Measurements from ENCODE around the gene LMF2.

The LMF2 gene

DNA sequence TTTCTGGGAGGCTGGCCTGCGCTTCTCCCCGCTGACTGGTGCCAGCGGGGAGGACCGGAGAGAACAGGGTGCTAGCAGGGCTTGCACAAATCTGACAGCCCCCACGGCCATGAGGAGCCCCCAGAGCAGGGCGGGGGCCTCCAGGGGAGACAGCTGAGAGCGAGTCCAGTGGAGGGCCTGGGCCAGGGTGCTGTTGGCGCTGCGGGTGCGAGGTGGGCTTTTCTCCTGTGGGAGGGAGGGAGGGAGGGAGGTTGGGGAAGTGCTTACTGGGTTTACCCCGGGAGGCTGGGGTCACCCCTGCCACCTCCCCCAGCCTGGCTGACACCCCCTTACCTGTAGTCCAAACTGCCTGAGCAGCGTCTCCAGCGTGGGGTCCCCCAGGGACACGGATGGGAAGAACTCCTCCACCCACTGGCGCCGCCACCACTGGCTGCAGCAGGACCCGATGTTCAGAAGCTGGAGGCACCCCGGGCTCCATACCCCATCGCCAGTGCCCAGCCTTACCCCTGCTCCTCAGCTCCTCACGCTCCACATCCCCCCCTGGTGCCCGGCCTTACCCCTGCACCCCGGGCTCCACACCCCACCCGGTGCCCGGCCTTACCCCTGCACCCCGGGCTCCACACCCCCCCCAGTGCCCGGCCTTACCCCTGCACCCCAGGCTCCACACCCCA lies 3.9 kb downstream of the LMF2 start:
- no peak for DNase-seq (ENCODE audit: low spot score)

DNA sequence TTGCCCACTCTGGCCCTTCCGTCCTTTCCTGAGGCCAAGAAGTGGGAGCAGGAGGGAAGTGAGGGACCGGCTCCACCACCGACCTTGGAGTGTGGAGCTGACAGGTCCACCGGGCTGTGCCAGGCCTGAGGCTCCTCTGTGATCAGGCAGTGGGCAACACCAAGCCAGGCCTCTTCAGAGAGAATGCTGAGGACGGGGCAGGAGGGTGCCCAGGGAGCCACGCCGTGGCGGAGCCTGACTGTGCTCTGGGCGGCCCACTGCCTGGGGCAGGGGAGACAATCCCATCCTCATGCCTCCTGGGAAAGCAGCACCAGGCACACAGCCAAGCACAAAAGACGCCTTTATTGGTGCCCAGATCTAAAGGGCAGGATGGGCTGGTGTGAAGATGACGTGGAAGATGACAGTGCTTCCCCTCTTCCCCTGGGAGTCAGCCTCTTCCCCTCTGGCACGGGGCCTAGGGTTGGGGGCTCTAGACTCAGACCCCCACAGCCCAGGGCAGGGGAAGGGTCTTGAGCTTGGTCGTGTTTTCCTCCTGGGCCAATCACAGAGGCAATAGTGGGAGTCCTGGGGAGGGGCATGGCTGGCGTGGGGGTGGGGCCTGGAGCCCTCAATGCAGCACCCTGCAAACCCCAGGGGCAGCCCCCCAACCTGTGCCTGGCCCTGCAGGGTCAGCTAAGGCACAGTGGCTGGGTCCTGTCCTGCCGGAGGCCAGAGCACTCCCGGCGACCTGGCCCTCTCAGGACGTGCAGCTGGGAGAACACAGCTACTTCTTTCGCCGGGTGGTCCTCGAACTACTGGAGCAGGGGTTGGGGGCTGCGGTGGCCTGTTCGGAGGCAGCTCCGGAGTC lies 4.7 kb downstream of the LMF2 start:
- DNase-seq (ENCODE audit: low spot score): no peak

DNA sequence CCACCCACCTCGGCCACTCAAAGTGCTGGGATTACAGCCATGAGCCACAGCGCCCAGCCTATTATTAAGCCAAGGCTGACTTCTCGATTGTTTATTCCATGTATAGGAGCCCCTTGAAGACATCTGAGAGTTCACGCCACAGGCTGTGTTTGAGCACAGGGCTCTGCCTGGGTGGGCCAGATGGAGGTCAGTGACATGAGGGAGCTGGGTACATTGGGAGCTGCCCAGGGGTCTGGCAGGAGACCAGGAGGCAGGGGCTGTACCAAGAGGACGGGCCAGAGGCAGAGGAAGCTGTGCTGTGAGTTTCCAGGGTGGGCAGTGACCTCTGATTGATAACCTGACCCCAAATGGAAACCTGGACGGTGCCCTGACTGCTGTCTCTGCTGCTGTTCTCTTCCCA lies 5.4 kb downstream of the LMF2 start:
- DNase-seq (ENCODE audit: low spot score): no peak

DNA sequence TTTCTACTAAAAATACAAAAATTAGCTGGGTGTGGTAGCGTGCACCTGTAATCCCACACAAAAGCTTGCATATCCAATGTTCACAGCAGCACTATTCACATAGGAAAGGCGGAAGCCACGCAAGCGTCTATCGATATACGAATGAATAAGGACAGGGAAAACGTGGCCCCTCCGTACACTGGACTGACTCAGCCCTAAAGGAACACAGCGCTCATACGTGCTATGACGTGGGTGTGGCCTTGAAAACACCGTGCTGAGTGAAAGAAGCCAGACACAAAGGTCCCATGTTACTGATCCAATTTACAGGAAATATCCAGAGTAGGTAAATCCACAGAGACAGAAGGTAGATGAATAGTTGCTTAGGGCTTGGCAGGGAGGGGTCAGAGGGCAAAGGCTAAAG lies 7.0 kb downstream of the LMF2 start:
- no peak for DNase-seq (ENCODE audit: low spot score)

DNA sequence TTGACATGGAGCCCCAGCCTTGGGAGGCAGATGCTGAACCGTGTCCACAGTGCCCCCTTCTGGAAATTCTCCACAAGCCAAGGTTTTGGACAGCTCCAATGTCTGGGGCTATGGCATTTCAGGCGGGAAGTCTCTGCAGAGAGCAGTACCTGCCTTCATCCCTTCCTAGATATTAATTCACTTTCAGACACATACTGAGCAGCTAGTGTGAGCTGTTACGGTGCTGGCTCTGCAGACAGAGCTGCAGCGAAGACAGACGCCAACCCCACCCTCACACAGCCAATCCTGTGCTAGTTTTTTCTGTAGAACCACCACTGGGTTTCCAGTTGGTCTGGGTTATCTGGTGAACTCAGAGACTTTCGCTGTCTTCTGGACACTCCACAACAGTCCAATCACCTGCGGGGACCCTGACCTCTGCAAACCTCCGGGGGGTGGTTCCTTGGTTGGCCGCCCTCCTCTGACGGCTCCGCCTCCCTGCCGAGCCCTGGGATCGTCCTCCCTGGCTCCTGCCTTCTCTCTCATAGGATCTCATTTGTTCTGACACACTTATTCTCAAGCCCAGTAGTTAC lies 9.1 kb downstream of the LMF2 start:
- DNase-seq (ENCODE audit: low spot score): peak; percentile 30

DNA sequence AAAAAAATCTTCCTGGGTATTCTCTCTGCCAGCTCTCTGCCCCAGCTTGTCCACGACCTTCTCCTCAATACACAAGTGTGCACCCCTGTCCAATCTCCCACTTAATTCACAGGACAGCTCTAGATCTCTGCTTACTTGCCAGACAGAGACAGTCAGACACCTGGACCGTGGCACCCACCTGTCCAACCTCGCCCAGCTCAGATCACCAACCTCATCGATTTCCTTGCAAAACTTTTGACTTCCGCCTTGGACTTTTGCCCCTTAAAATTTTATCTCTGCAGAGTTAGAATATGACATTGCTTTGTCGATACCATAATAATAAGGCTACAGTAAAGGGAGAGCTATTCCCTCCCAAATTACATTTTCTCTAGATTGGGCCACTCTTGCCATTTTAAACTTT lies 10.4 kb downstream of the LMF2 start:
- DNase-seq (ENCODE audit: low spot score): no peak

DNA sequence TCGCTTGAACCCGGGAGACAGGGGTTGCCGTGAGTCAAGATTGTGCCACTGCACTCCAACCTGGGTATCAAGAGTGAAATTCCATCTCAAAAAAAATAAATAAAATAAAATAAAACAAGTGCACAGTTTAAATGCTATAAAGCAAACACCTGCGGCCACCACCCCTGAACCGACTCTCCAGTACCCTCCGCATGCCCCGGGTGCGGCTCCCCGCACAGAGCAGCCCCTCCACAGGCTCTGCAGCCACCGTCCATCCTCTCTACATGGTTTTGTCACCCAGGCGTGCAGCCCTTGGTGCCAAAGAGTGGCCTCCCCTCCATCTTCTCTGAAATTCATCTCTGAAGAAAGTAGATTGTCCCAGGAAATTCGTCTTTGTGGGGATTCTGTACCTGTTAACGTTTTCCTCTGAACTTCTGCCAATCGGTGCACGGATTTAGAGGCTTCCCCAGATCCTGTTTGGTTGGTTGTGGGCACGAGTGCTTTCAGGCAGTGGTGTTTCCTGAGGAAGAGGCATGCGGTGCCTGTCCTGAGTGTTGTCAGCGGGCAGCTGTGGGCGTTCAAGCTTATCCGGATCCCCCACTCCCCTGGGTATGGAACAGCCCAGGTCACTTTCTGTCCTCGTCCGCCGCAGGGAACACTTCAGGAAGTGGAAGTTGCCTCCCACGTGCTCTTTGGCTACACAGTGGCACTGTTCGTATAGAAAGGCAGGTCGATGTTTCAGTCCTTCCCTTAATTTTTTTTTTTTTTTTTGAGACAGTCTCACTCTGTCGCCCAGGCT lies 16.8 kb downstream of the LMF2 start:
- DNase-seq (ENCODE audit: low spot score): no peak

DNA sequence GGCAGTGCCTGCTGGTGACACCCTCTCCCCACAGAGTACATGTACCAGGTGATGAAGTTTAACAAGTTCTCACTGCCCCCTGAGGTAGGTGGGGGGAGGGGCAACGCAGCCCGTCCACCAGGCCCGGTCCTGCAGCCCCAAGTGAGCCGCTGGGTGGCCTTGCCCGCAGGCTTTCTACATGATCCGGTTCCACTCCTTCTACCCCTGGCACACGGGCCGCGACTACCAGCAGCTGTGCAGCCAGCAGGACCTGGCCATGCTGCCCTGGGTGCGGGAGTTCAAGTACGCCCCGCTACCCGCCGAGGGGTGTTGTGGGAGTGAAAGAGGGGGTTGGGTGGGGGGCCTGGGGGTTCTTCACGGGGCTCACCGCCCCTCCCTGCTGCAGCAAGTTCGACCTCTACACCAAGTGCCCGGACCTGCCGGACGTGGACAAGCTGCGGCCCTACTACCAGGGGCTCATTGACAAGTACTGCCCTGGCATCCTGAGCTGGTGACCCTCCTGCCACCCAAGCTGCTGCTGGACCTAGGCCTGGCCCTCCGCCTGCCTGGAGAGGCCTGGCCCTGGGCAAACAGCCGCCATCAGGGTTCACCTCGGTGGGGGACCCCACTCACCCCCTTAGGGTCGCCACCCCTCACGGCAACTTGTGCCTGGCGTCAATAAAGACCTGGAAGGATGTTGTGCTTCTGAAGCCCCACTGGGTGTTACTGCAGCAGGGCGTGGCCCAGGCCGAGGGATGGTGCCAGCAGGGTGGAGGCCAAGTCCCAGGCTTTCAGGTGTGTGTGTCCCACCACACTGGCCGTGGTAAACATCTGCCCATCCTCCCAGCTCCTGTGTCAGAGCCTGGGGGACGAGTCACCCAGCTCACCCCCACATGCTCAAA lies 17.9 kb downstream of the LMF2 start:
- DNase-seq (ENCODE audit: low spot score): no peak

DNA sequence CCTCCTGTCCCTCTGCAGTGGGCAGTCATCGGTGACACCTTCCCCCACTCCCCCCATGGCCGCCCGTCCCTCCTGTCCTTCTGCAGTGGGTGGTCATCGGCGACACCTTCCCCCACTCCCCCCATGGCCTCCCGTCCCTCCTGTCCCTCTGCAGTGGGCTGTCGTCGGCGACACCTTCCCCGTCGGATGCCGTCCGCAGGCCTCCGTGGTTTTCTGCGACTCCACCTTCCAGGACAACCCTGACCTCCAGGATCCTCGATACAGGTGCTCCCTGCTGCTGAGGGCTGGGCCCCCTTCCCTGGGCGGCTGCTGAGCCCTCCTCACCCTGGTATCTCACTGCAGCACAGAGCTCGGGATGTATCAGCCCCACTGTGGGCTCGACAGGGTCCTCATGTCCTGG lies 18.6 kb downstream of the LMF2 start:
- no peak for DNase-seq (ENCODE audit: low spot score)

DNA sequence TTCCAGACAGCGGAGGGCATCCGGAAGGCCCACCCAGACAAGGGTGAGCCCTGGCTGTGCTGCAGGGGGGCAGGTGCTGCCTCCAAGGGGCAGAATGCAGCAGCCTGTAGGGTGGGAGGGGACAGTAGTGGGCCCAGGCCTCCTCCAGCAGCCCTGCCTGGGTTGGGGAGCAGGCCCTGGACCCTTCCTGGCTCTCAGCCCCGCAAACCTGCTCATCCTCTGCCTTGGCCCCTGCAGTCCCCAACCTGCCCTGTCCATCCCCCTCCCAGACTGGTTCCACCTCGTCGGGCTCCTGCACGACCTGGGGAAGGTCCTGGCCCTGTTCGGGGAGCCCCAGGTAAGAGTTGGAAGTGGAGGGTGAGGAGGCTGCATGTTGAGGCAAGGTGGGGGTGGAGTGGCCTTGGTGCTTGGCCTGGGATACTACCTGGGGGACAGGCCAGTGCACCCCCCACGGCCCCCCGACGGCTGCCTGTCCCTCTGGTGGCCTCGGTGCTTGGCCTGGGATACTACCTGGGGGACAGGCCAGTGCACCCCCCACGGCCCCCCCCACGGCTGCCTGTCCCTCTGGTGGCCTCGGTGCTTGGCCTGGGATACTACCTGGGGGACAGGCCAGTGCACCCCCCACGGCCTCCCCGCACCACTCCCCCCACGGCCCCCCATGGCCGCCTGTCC lies 19.4 kb downstream of the LMF2 start:
- DNase-seq (ENCODE audit: low spot score): no peak

DNA sequence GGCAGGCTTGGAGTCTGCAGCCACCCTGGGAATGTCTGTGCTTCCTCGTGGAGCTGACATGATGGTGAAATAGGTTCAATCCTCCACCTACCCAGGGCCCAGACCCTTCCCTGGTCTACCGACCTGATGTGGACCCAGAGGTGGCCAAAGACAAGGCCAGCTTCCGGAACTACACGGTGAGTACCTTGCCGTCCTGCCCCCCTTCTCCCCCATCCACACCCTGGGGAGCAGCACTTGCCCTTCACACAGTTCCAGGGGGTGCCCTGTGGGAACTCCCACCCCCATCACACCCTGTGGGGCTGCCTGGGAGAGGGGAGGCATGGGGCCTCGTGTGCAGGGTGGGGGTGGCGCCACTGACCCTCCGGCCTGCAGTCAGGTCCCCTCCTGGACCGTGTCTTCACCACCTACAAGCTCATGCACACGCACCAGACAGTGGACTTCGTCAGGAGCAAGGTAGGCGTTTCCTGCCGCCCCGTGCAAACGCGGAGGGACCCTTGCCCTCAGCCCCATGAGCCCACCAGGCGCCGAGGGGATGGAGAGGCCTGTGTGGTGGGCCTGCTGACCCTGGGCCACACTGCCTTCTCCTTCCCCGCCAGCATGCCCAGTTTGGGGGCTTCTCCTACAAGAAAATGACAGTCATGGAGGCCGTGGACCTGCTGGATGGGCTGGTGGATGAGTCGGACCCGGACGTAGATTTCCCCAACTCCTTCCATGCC lies 20.1 kb downstream of the LMF2 start:
- no peak for DNase-seq (ENCODE audit: low spot score)

DNA sequence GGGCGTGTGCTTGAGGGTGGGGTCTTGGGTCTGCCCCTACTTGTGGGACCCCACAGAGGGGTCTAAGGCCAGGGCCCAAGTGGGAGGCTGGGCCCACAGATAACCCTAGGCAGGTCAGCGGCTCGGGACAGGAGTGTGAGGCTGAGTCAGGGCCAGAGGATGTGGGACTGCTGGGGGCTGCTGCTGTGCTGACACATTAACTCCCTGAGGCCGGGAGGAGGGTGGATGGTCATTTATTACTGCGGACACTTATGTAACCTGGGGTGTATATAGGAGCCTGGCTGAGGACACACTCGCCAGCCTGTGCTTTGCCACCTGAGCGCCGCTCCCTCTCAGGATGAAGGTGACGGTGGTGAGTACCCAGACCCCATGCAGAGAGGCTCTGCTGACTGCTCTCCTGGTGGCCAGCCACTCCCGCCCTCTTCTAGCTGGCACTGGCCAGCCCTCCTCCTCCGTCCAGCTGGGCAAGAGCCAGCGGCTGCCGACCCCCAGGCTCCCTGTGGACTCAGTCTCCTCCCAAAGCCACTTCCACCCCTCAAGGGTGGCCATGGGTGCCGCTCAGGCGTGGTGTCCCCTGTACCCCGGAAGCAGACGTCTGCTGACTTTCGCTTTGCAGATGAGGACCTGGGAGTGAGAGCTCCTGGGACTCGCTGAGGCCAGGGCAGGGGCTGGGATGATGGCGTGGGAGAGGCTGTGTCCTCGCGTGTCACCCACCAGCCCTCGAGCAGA lies 20.8 kb downstream of the LMF2 start, which contains the start of gene MIOX:
TSS of gene MIOX (plus strand) at position 299 of the 729 bp plus-strand sequence. CDS start at position 338, 39 bp downstream.
- DNase-seq (ENCODE audit: low spot score): no peak

DNA sequence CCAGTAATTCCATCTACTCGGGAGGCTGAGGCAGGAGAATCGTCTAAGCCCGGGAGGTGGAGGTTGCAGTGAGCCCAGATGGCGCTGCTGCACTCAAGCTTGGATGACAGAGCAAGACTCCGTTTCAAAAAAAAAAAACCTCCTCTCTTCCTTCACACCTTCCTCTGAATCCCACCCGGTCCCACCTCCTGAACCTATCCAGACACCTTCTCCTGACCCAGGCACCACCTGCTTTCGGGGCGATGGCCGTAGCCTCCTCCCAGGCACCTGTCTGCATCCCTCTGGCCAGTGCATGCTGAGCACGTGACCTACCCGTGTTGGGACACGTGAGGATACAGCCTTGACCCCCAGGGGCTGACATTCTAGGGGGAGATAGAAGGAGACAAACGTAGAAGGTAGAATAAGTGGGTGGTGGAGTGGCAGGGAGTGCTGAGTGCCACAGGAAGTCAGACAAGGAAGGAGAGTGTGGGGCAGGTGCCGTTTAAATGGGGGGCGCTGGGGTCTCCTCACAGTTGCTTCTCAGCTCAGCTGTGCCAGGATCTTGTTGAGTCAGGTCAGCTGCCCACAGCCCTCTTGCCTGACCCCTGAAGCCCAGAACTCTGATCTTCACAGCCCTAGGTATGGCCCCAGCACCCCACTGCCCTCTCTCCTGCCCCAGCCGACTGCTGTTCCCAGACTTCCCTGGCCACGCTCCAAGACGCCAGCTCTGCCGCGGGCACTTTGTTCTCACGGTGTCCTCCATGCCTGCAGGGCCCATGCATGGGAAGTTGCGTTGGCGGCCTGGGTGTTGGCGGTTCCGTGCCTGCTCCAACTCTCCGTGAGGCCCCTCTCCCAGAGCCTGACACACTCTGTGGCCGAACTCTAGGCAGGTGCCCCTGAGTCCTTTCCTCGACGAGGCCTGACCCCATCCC lies 22.0 kb downstream of the LMF2 start:
- no peak for DNase-seq (ENCODE audit: low spot score)

DNA sequence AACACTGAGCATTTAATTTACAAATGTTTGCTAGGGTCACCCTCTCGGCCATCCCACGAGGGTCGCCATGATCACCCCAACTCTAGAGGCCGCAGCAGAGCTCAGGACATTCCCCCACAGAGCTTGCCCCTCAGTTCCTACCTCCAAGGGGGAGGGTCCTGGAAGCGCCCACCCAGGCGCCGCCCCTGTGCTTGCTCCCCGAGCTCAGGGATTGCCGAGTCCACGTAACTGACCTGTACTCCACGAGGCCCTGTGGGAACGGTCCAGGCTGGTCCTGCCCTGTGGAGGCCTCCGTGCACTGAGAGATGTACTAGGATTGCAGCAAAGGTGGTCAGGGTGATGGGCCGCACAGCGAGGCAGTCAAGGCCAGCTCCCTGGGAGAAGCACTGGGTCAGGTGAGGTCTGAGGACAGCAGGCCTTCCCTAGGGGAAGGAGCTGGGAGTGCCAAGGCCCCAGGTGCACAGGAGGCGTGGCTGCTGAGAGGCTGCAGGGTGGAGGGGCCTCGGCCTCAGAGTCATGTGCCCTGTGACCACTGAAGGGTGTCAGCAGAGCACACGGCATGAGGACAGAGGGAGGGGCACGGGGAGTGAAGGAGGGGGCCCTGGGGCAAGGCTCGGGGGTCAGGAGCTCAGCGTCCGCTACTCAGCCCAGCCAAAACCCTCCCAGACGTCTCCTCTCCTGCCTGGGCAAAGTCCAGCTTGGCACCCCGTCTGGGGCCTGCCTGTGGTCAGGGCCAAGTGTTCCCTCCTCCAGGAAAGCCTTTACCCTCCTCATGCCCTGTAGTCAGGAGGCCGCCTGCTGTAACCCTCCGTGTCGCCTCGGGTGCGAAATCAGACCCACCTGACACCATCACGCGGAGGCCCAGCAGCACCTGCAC lies 23.3 kb downstream of the LMF2 start:
- no peak for DNase-seq (ENCODE audit: low spot score)

DNA sequence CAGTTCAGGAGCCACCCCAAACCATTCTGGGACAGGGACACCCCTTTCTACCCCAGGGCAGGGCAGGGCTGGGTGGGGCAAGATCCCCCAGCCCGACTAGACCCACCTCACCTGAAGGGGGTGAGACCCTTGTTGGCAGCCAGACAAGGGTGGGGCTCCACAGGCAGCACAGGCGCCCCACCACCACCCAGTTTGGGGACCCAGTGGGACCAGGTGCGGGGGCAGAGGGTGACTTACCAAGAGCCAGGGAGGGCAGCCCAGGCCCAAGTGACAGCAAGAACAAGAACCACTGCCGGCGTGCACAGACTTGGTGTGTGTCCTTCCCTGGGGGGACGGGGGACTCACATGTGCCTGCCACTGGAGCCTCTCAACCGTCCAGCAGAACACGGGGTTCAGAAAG lies 23.9 kb downstream of the LMF2 start:
- no peak for DNase-seq (ENCODE audit: low spot score)

DNA sequence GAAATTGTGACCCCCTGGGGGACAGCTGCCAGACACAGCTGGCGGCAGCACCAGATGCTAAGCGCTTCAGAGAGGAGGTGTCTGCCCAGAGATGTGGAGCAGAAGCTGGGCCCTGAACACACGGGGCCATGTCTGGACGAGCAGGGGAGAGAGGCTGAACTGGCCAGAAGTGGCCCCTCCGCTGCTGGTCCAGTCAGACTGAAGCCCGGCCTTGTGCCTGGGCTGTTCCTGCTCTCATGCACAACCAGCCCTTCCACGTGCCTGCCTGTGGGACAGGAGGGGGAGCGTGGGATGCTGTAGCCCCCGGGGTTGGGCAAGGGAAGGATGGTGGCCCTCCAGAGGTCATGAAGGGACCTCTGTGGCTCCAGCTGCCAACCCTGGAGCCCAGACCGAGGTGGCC lies 24.4 kb downstream of the LMF2 start:
- DNase-seq (ENCODE audit: low spot score): no peak

Measured in RKO (cell line).